Neural cell (in vitro differentiated cells): ENCODE measurements around the gene CAMKMT. TPM values are rescaled to one million over a fixed set of nuclear protein-coding genes. Genes with fewer than 3 reads are reported as not detected.

Experiments used
- H2AFZ ChIP-seq: fragments of 200-600, 300-800 bp; sonication (generic), shearing (Covaris generic); 2 replicates; pipeline ENCODE4 v1.6.0; 2014; ENCODE audit warnings: low read depth, mild to moderate bottlenecking, antibody characterized with exemption, low read length, moderate library complexity
- H3F3A ChIP-seq: fragments of 200-600 bp; shearing (Covaris generic); 2 replicates; pipeline ENCODE4 v1.6.1; 2016; ENCODE audit warnings: mild to moderate bottlenecking, moderate library complexity, mixed read lengths, antibody characterized with exemption, low read length; ENCODE audit not compliant: insufficient read depth, poor library complexity, severe bottlenecking
- H3K27ac ChIP-seq: fragments of 200-600, 300-800 bp; sonication (generic), shearing (Covaris generic); 2 replicates; pipeline ENCODE4 v1.5.1; 2014; ENCODE audit warnings: mild to moderate bottlenecking, low read length, moderate library complexity
- H3K27me3 ChIP-seq: fragments of 300-800, 200-600 bp; sonication (generic), shearing (Covaris generic); 2 replicates; pipeline ENCODE4 v1.6.0; 2014; ENCODE audit warnings: mild to moderate bottlenecking, low read depth, low read length, moderate library complexity; ENCODE audit not compliant: insufficient read depth
- H3K36me3 ChIP-seq: fragments of 300-800, 200-600 bp; sonication (generic), shearing (Covaris generic); 2 replicates; pipeline ENCODE4 v1.5.1; 2014; ENCODE audit warnings: mild to moderate bottlenecking, antibody characterized with exemption, low read length, moderate library complexity; ENCODE audit not compliant: insufficient read depth
- H3K4me2 ChIP-seq: fragments of 300-800, 200-600 bp; sonication (generic), shearing (Covaris generic); 2 replicates; pipeline ENCODE4 v1.6.0; 2014; ENCODE audit warnings: mild to moderate bottlenecking, low read length
- H3K4me3 ChIP-seq: fragments of 300-800, 200-600 bp; sonication (generic), shearing (Covaris generic); 2 replicates; pipeline ENCODE4 v1.5.1; 2014; ENCODE audit warnings: mild to moderate bottlenecking, low read length, moderate library complexity
- H3K79me2 ChIP-seq: fragments of 200-600 bp; shearing (Covaris generic); replicated peaks from 2 replicates; pipeline ENCODE4 v1.6.0; 2014; ENCODE audit warnings: mild to moderate bottlenecking, low read length, moderate library complexity; ENCODE audit not compliant: insufficient read depth
- H3K9ac ChIP-seq: fragments of 300-800, 200-600 bp; sonication (generic), shearing (Covaris generic); 2 replicates; pipeline ENCODE4 v1.6.1; 2016; ENCODE audit warnings: mild to moderate bottlenecking, low read length, mixed read lengths
- H3K9me2 ChIP-seq: fragments of 200-600 bp; shearing (Covaris generic); 2 replicates; pipeline ENCODE4 v1.6.1; 2016; ENCODE audit warnings: mild to moderate bottlenecking, low read length, mixed read lengths; ENCODE audit not compliant: insufficient read depth
- H3K9me3 ChIP-seq: fragments of 200-600, 300-800 bp; sonication (generic), shearing (Covaris generic); 2 replicates; pipeline ENCODE4 v1.6.1; 2016; ENCODE audit warnings: mild to moderate bottlenecking, mixed run types, low read length, moderate library complexity, mixed read lengths
- H4K20me1 ChIP-seq: fragments of 200-600 bp; shearing (Covaris generic); 2 replicates; pipeline ENCODE4 v1.6.1; 2016; ENCODE audit warnings: mild to moderate bottlenecking, mixed run types; ENCODE audit not compliant: insufficient read depth
- EP300 ChIP-seq: fragments of 450-650 bp; conservative IDR thresholded peaks from 2 replicates; pipeline ENCODE4 v1.6.1; 2014; ENCODE audit warnings: antibody characterized with exemption, mild to moderate bottlenecking, moderate library complexity; ENCODE audit not compliant: poor library complexity, severe bottlenecking
- EZH2 ChIP-seq: fragments of 200-600, 300-800 bp; shearing (Covaris generic), sonication (generic); IDR thresholded peaks from 2 replicates; pipeline ENCODE4 v1.6.1; 2014; ENCODE audit warnings: antibody characterized with exemption, low read length, borderline replicate concordance, mild to moderate bottlenecking; ENCODE audit not compliant: insufficient read depth, poor library complexity, severe bottlenecking
- MXI1 ChIP-seq: fragments of 450-650 bp; conservative IDR thresholded peaks from 2 replicates; pipeline ENCODE4 v1.6.1; 2014; ENCODE audit warnings: antibody characterized with exemption, mild to moderate bottlenecking; ENCODE audit not compliant: poor library complexity, severe bottlenecking
- POLR2AphosphoS5 ChIP-seq: IDR thresholded peaks from 2 replicates; pipeline ENCODE4 v1.6.1; 2012
- RAD21 ChIP-seq: fragments of 450-650 bp; conservative IDR thresholded peaks from 2 replicates; pipeline ENCODE4 v1.6.1; 2014; ENCODE audit warnings: antibody characterized with exemption, mild to moderate bottlenecking, moderate library complexity
- SMC3 ChIP-seq: fragments of 450-650 bp; conservative IDR thresholded peaks from 2 replicates; pipeline ENCODE4 v1.6.1; 2014; ENCODE audit warnings: antibody characterized with exemption, mild to moderate bottlenecking, moderate library complexity; ENCODE audit not compliant: poor library complexity
- TAF1 ChIP-seq: IDR thresholded peaks from 2 replicates; pipeline ENCODE4 v1.6.1; 2012; ENCODE audit warnings: low read depth
- polyA plus RNA-seq: library from polyadenylated mRNA; depleted of rRNA; stranded (reverse); fragments of >200 nt; gene quantifications from 2 replicates; pipeline ENCODE4 v1.2.3, GENCODE V29; 2014
- TF ChIP-seq, protein P1 (sequence below): IDR thresholded peaks from 2 replicates; pipeline ENCODE4 v1.6.1; 2012; ENCODE audit warnings: borderline replicate concordance
- TF ChIP-seq, protein P2 (sequence below): fragments of 450-650 bp; IDR thresholded peaks from 2 replicates; pipeline ENCODE4 v1.5.1; 2014; ENCODE audit warnings: antibody characterized with exemption, mild to moderate bottlenecking, moderate library complexity; ENCODE audit not compliant: poor library complexity, severe bottlenecking

Gene CAMKMT
- polyA plus RNA-seq, 1 donor from 2014 or later, result 5.1 TPM

DNA sequence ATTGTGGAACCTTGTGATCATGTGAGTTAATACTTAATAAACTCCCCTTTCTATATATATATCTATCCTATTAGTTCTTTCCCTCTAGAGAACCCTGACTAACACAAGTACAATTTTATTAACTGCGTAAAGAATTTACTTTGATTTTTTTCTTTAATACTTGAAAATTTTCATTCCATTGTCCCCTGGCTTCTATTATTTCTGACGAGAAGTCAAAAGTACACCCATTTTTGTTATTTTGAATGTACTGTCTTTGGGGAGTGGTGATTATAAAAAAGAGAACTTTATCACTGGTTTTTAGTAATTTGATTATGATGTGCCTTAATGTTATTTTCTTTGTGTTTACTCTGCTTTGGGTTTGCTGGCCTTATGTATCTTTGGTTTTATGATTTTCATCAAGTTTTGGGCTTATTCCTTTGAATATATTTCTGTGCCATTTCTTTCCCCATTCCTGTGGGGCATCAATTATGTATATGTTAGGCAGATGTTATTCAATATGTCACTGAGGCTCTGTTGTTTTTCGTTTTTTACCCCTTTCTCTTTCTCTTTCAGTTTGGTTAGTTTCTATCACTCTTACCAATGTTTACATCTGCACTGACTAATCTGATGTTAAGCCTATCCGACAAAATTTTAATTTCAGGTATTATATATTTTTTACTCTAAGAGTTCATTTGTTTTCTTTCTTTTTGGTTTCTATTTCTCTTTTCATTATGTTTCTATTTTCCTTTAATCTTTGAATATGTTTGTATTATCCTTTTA, 271.4 kb downstream of the CAMKMT start:
- H3K27me3 ChIP-seq, result no peaks in the 10 kb centered on the region
- no peak overlapping the region for H3K27ac ChIP-seq
- no peak overlapping the region for H3K9ac ChIP-seq
- H3K9me3 ChIP-seq, result no peaks in the 10 kb centered on the region
- H3F3A ChIP-seq, result no peaks in the 10 kb centered on the region
- H3K4me3 ChIP-seq, result no peak overlapping the region
- no peaks in the 10 kb centered on the region for H3K36me3 ChIP-seq
- H2AFZ ChIP-seq, result no peak overlapping the region
- no peaks in the 10 kb centered on the region for H3K9me2 ChIP-seq
- H3K4me2 ChIP-seq, result no peak overlapping the region
- no peaks in the 10 kb centered on the region for H4K20me1 ChIP-seq
- TF ChIP-seq SMC3, result no peak
- TF ChIP-seq, protein P1, sequence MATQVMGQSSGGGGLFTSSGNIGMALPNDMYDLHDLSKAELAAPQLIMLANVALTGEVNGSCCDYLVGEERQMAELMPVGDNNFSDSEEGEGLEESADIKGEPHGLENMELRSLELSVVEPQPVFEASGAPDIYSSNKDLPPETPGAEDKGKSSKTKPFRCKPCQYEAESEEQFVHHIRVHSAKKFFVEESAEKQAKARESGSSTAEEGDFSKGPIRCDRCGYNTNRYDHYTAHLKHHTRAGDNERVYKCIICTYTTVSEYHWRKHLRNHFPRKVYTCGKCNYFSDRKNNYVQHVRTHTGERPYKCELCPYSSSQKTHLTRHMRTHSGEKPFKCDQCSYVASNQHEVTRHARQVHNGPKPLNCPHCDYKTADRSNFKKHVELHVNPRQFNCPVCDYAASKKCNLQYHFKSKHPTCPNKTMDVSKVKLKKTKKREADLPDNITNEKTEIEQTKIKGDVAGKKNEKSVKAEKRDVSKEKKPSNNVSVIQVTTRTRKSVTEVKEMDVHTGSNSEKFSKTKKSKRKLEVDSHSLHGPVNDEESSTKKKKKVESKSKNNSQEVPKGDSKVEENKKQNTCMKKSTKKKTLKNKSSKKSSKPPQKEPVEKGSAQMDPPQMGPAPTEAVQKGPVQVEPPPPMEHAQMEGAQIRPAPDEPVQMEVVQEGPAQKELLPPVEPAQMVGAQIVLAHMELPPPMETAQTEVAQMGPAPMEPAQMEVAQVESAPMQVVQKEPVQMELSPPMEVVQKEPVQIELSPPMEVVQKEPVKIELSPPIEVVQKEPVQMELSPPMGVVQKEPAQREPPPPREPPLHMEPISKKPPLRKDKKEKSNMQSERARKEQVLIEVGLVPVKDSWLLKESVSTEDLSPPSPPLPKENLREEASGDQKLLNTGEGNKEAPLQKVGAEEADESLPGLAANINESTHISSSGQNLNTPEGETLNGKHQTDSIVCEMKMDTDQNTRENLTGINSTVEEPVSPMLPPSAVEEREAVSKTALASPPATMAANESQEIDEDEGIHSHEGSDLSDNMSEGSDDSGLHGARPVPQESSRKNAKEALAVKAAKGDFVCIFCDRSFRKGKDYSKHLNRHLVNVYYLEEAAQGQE, result no peak
- no peak for TF ChIP-seq RAD21
- TF ChIP-seq POLR2AphosphoS5, result no peak
- TF ChIP-seq MXI1, result no peak
- TF ChIP-seq, protein P2, sequence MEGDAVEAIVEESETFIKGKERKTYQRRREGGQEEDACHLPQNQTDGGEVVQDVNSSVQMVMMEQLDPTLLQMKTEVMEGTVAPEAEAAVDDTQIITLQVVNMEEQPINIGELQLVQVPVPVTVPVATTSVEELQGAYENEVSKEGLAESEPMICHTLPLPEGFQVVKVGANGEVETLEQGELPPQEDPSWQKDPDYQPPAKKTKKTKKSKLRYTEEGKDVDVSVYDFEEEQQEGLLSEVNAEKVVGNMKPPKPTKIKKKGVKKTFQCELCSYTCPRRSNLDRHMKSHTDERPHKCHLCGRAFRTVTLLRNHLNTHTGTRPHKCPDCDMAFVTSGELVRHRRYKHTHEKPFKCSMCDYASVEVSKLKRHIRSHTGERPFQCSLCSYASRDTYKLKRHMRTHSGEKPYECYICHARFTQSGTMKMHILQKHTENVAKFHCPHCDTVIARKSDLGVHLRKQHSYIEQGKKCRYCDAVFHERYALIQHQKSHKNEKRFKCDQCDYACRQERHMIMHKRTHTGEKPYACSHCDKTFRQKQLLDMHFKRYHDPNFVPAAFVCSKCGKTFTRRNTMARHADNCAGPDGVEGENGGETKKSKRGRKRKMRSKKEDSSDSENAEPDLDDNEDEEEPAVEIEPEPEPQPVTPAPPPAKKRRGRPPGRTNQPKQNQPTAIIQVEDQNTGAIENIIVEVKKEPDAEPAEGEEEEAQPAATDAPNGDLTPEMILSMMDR, result no peak
- TF ChIP-seq TAF1, result no peak
- TF ChIP-seq EZH2, result no peak
- H3K79me2 ChIP-seq, result no peaks in the 10 kb centered on the region

DNA sequence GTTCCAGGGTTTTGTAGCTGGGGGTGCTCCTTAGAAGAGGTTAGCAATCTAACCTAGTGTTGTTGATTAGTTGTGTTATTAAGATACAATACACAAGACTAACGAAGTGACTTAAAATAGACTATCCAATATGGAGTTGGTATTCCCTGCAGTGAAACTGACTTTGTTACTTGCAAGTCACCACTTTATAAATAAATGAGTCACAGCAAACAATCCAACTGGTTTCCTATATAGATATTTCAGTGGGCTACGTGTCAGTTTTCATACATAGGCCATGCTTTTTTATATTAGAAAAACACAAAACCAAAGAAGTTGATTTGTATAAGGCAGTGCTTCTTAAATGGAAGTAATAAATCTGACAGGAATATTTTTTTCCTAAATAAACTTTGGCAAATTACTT, 274.0 kb downstream of the CAMKMT start:
- H3K9me2 ChIP-seq, result no peaks in the 10 kb centered on the region
- no peaks in the 10 kb centered on the region for H3K79me2 ChIP-seq
- no peaks in the 10 kb centered on the region for H3K36me3 ChIP-seq
- no peaks in the 10 kb centered on the region for H3K27me3 ChIP-seq
- H3K4me2 ChIP-seq, result no peak overlapping the region
- no peak overlapping the region for H3K9ac ChIP-seq
- no peaks in the 10 kb centered on the region for H3F3A ChIP-seq
- no peaks in the 10 kb centered on the region for H4K20me1 ChIP-seq
- no peak overlapping the region for H3K27ac ChIP-seq
- H3K4me3 ChIP-seq, result no peak overlapping the region
- H3K9me3 ChIP-seq, result no peaks in the 10 kb centered on the region
- no peak for TF ChIP-seq RAD21
- no peak for TF ChIP-seq MXI1
- TF ChIP-seq EP300, result no peak
- no peak for TF ChIP-seq EZH2
- TF ChIP-seq, protein P1, result no peak
- no peak for TF ChIP-seq TAF1
- no peak for TF ChIP-seq SMC3
- TF ChIP-seq POLR2AphosphoS5, result no peak
- TF ChIP-seq, protein P2, result no peak
- no peak overlapping the region for H2AFZ ChIP-seq
